ENCODE measurements around the gene WWTR1.

WWTR1 gene

GRCh38 chr3:149502438-149502837 is 155.4 kb downstream of the WWTR1 start:
- no peak for FAIRE-seq
- TF ChIP-seq SPI1 (IDR thresholded peaks at IDR 0.05; ENCODE audit: low read depth, low read length) (no peak), PAX5 (IDR thresholded peaks at IDR 0.05; ENCODE audit: insufficient read depth, low read length, severe bottlenecking) (no peak), TAF1 (IDR thresholded peaks at IDR 0.05; ENCODE audit: low read depth, low read length) (no peak), POLR2A (IDR thresholded peaks at IDR 0.05; ENCODE audit: low read depth, low read length) (no peak), POLR2AphosphoS5 (IDR thresholded peaks at IDR 0.05; ENCODE audit: low read depth, low read length) (no peak)

DNA sequence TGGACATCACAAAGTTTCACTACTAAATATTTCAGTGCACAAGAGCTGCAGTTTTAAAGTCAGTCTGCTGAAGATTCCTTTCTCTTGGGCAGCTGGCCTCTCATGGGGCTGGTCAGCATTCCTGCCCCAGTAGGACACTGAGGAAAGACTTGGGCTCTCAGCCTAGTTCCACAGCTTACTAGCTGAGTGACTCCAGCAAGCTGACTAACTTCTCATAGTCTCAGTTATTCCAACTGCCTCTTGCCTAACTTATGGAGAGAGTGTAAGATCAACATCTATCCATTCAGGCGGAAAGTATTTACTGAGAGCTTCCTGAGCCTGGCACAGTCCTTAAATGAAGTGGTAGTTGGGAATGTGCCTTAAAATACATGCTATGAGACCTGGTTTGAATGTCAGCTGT is 156.3 kb downstream of the WWTR1 start:
- DNase-seq (ENCODE audit: insufficient read length, low spot score) (no peak), FAIRE-seq (no peak)
- TF ChIP-seq TAF1 (IDR thresholded peaks at IDR 0.05; ENCODE audit: low read depth, low read length) (no peak), POLR2A (IDR thresholded peaks at IDR 0.05; ENCODE audit: low read depth, low read length) (no peak), POLR2AphosphoS5 (IDR thresholded peaks at IDR 0.05; ENCODE audit: low read depth, low read length) (no peak), SPI1 (IDR thresholded peaks at IDR 0.05; ENCODE audit: low read depth, low read length) (no peak)

More at GRCh38 chr3:149502438-149502837, 155.4 kb downstream of the WWTR1 start:
- DNase-seq (ENCODE audit: insufficient read length, low spot score): no peak

DNA sequence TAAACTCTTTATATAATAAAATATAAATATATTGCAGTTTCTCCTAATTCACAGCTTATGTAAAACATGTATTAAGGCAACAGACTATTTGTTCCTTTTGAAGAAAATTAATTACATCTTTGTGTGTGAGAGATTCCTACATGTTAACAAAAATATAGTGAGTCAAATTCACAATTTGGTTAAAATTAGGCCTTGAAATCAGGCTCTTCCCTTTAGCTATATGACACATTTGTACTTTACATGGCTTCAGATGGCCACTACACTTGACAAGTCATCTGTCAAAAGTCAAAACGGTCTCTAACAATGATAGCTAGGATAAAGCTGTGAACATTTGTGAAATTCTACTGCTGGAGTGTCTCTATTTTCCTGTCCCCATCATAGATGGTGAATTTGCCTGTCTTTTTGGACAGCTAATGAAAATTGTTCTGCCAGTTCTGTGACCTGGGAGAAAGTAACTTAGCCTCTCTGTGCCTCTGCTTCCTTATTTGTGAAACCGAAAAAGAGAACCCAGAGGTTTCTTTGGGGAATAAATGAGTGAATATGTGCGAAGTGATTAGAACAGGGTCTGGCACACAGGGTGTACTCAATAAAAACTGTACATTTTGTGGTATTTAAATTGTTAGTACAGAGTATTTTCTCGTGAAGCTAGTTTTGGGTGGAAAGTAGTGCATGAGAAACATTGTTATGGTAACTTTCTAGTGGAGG is 159.7 kb downstream of the WWTR1 start:
- TF ChIP-seq POLR2AphosphoS5 (IDR thresholded peaks at IDR 0.05; ENCODE audit: low read depth, low read length): no peak
- TF ChIP-seq POLR2A (IDR thresholded peaks at IDR 0.05; ENCODE audit: low read depth, low read length): no peak
- TF ChIP-seq POU2F2 (IDR thresholded peaks at IDR 0.05; ENCODE audit: low read depth, low read length): no peak
- no peak for TF ChIP-seq PAX5 (IDR thresholded peaks at IDR 0.05; ENCODE audit: insufficient read depth, low read length, severe bottlenecking)
- TF ChIP-seq SPI1 (IDR thresholded peaks at IDR 0.05; ENCODE audit: low read depth, low read length): no peak
- no peak for FAIRE-seq
- DNase-seq (ENCODE audit: insufficient read length, low spot score): no peak

GRCh38 chr3:149496891-149497290 is 160.9 kb downstream of the WWTR1 start:
- TF ChIP-seq TAF1 (IDR thresholded peaks at IDR 0.05; ENCODE audit: low read depth, low read length) (no peak), SPI1 (IDR thresholded peaks at IDR 0.05; ENCODE audit: low read depth, low read length) (no peak), POLR2AphosphoS5 (IDR thresholded peaks at IDR 0.05; ENCODE audit: low read depth, low read length) (no peak), POU2F2 (IDR thresholded peaks at IDR 0.05; ENCODE audit: low read depth, low read length) (no peak), PAX5 (IDR thresholded peaks at IDR 0.05; ENCODE audit: insufficient read depth, low read length, severe bottlenecking) (no peak)
- FAIRE-seq (no peak), DNase-seq (ENCODE audit: insufficient read length, low spot score) (no peak)

- DNase-seq (ENCODE audit: insufficient read length, low spot score) (no peak), FAIRE-seq (no peak)
- TF ChIP-seq SPI1 (IDR thresholded peaks at IDR 0.05; ENCODE audit: low read depth, low read length) (no peak), POU2F2 (IDR thresholded peaks at IDR 0.05; ENCODE audit: low read depth, low read length) (no peak), TAF1 (IDR thresholded peaks at IDR 0.05; ENCODE audit: low read depth, low read length) (no peak), POLR2AphosphoS5 (IDR thresholded peaks at IDR 0.05; ENCODE audit: low read depth, low read length) (no peak), PAX5 (IDR thresholded peaks at IDR 0.05; ENCODE audit: insufficient read depth, low read length, severe bottlenecking) (no peak), POLR2A (IDR thresholded peaks at IDR 0.05; ENCODE audit: low read depth, low read length) (no peak)
Measured at GRCh38 chr3:149495581-149496125, 162.2 kb downstream of the WWTR1 start.

DNA sequence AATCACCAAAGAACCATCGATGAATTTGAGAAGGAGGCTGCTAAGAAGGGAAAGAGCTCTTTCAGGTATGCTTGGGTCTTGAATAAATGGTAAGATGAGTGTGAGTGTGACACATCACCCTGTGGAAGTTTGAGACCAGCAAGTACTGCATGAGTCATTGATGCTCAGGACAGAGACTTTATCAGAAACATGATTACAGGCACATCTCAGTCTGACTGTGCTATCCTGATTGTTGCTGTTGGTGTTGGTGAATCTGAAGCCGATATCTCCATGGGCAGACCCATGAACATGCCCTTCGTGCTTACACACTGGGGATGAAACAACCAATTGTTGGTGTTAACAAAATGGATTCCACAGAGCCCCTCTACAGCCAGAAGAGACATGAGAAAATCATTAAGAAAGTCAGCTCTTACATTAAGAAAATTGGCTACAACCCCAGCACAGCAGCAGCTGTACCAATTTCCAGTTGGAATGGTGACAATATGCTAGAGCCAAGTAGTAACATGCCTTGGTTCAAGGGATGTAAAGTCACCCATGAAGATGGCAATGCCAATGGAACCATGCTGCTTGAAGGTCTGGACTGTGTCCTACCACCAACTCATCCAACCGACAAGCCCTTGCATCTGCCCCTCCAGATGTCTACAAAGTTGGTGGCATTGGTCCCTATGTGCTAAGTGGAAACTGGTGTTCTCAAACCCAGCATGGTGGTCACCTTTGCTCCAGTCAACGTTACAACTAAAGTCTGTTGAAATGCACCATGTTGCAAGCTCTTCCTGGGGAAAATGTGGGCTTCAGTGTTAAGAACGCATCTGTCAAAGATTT is 162.9 kb downstream of the WWTR1 start:
- no peak for TF ChIP-seq PAX5 (IDR thresholded peaks at IDR 0.05; ENCODE audit: insufficient read depth, low read length, severe bottlenecking)
- TF ChIP-seq POLR2A (IDR thresholded peaks at IDR 0.05; ENCODE audit: low read depth, low read length): no peak
- TF ChIP-seq SPI1 (IDR thresholded peaks at IDR 0.05; ENCODE audit: low read depth, low read length): no peak
- no peak for TF ChIP-seq TAF1 (IDR thresholded peaks at IDR 0.05; ENCODE audit: low read depth, low read length)
- TF ChIP-seq POLR2AphosphoS5 (IDR thresholded peaks at IDR 0.05; ENCODE audit: low read depth, low read length): no peak
- TF ChIP-seq POU2F2 (IDR thresholded peaks at IDR 0.05; ENCODE audit: low read depth, low read length): no peak
- no peak for DNase-seq (ENCODE audit: insufficient read length, low spot score)
- FAIRE-seq: no peak

DNA sequence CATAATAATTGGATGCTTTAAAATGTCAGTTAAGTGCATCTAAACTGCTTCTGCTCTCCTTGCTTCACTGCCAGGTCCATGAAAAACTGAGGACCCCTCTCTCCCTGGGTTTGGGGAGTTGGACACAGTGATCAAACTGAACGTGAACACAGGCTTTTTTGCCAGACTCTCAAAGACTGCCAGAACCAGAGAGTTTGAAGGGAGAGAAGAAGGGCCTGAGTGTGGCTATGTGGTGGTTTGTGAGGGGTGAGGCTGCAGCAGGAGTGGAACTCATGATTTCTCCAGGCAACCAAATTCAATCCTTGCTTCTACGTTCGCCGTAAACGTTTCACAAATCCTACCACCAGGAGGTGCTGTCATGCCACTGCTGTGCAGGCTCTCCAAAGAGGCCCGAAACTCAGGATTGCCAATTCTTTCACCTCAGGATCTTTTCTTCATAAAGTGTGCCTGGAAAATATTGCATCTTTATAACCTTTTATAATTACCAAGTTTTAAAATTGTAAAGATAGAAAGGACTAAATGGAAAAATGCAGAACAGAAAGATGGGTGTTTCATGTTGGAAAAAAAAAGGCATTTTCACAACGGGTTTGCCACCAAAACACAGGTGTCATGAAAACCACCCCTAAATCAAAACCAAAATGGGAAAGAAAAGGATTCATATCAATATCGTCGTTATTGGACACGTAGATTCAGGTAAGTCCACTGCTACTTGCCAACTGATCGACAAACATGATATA is 163.6 kb downstream of the WWTR1 start:
- FAIRE-seq: peak; percentile 31
- DNase-seq (ENCODE audit: insufficient read length, low spot score): peak; percentile 16
- TF ChIP-seq POU2F2 (IDR thresholded peaks at IDR 0.05; ENCODE audit: low read depth, low read length): no peak
- TF ChIP-seq PAX5 (IDR thresholded peaks at IDR 0.05; ENCODE audit: insufficient read depth, low read length, severe bottlenecking): no peak
- TF ChIP-seq POLR2AphosphoS5 (IDR thresholded peaks at IDR 0.05; ENCODE audit: low read depth, low read length): no peak
- no peak for TF ChIP-seq SPI1 (IDR thresholded peaks at IDR 0.05; ENCODE audit: low read depth, low read length)
- TF ChIP-seq TAF1 (IDR thresholded peaks at IDR 0.05; ENCODE audit: low read depth, low read length): no peak
- TF ChIP-seq POLR2A (IDR thresholded peaks at IDR 0.05; ENCODE audit: low read depth, low read length): no peak

DNA sequence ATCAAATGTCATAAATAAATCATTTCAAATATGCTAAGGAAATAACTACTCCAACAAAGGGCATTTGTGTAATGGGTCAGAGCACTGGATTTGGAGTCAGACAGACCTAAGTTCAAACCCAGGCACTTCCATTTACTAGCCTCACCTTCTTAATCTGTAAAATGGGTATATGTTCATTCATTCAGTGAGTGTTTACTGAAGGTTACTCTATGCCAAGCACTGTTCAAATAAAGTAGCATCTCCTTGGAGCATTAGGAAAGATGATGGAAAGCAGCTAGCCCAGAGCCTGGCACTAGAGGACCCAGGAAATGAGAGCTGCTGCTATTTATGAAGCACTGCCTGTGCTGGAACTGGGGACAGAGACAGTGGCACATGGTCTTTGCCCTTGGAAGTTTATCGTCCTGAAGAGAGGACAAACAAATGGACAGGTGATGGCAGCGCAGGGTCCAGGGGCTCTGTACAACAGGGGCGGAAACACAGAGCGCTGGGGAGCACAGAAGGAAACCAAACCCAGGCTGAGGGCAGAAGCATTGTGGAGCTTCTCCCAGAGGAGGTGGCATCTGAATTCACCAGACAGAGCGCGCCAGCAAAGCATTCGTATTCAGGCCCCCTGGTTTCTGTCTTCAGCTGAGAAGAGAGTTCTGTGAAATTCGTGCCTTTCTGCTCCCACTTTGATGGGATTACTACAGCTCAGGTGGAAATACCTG is 164.4 kb downstream of the WWTR1 start:
- no peak for DNase-seq (ENCODE audit: insufficient read length, low spot score)
- no peak for TF ChIP-seq SPI1 (IDR thresholded peaks at IDR 0.05; ENCODE audit: low read depth, low read length)
- TF ChIP-seq PAX5 (IDR thresholded peaks at IDR 0.05; ENCODE audit: insufficient read depth, low read length, severe bottlenecking): no peak
- no peak for TF ChIP-seq TAF1 (IDR thresholded peaks at IDR 0.05; ENCODE audit: low read depth, low read length)
- TF ChIP-seq POU2F2 (IDR thresholded peaks at IDR 0.05; ENCODE audit: low read depth, low read length): no peak
- no peak for TF ChIP-seq POLR2A (IDR thresholded peaks at IDR 0.05; ENCODE audit: low read depth, low read length)
- TF ChIP-seq POLR2AphosphoS5 (IDR thresholded peaks at IDR 0.05; ENCODE audit: low read depth, low read length): no peak
- FAIRE-seq: no peak

All from GM12891 (cell line).